GM23338 (cell line): ENCODE measurements around the gene VSIG4. TPM values are rescaled to one million over a fixed set of nuclear protein-coding genes. Genes with fewer than 3 reads are reported as not detected.

Source experiments
- ATAC-seq: fragments of 200-7000 bp; cut with Tn5 transposase; 3 replicates; pipeline ENCODE4 v1.9.1; 2020
- DNase-seq: peaks from one replicate; pipeline ENCODE4 v3.0.0-alpha.2; 2015; ENCODE audit warnings: low spot score
- H2AFZ ChIP-seq: fragments of 200-600 bp; sonication (generic); 2 replicates; pipeline ENCODE4 v1.8.0; 2016; ENCODE audit warnings: antibody characterized with exemption, mild to moderate bottlenecking, moderate library complexity
- H3F3A ChIP-seq: fragments of 200-600 bp; sonication (generic); replicated peaks from 2 replicates; pipeline ENCODE4 v1.8.0; 2017; ENCODE audit warnings: antibody characterized with exemption, mixed run types, low read depth
- H3K27ac ChIP-seq: fragments of 200-600 bp; sonication (generic); 2 replicates; pipeline ENCODE4 v1.6.1; 2016; ENCODE audit warnings: low read depth
- H3K27me3 ChIP-seq: fragments of 200-600 bp; sonication (generic); 2 replicates; pipeline ENCODE4 v1.8.0; 2016; ENCODE audit warnings: mild to moderate bottlenecking, mixed run types, moderate library complexity; ENCODE audit not compliant: insufficient read depth
- H3K36me3 ChIP-seq: fragments of 200-600 bp; sonication (generic); 2 replicates; pipeline ENCODE4 v1.8.0; 2016; ENCODE audit warnings: mild to moderate bottlenecking; ENCODE audit not compliant: insufficient read depth
- H3K4me1 ChIP-seq: fragments of 200-600 bp; sonication (generic); 2 replicates; pipeline ENCODE4 v1.8.0; 2016; ENCODE audit warnings: mild to moderate bottlenecking, moderate library complexity; ENCODE audit not compliant: insufficient read depth
- H3K4me2 ChIP-seq: fragments of 200-600 bp; sonication (generic); 2 replicates; pipeline ENCODE4 v1.7.1; 2017; ENCODE audit warnings: mixed run types
- H3K4me3 ChIP-seq: fragments of 200-600 bp; sonication (generic); 2 replicates; pipeline ENCODE4 v1.6.1; 2016; ENCODE audit warnings: mixed run types
- H3K79me2 ChIP-seq: fragments of 200-600 bp; sonication (generic); replicated peaks from 2 replicates; pipeline ENCODE4 v1.8.0; 2017; ENCODE audit warnings: mild to moderate bottlenecking; ENCODE audit not compliant: insufficient read depth
- H3K9me2 ChIP-seq: fragments of 200-600 bp; sonication (generic); 2 replicates; pipeline ENCODE4 v1.8.0; 2017; ENCODE audit not compliant: insufficient read depth
- H4K20me1 ChIP-seq: fragments of 200-600 bp; sonication (generic); replicated peaks from 2 replicates; pipeline ENCODE4 v1.8.0; 2017; ENCODE audit warnings: mild to moderate bottlenecking; ENCODE audit not compliant: insufficient read depth
- H3K27ac Mint-ChIP-seq: 2 replicates; pipeline ENCODE4 v1.8.0; 2020; ENCODE audit warnings: inconsistent platforms, mild to moderate bottlenecking, moderate library complexity, mixed read lengths
- H3K27me3 Mint-ChIP-seq: 3 replicates; pipeline ENCODE4 v1.8.0; 2022; ENCODE audit warnings: low read depth, mild to moderate bottlenecking, moderate library complexity, mixed read lengths, inconsistent platforms; ENCODE audit not compliant: insufficient read depth, poor library complexity
- H3K36me3 Mint-ChIP-seq: 3 replicates; pipeline ENCODE4 v1.8.0; 2021; ENCODE audit warnings: low read depth, mild to moderate bottlenecking, inconsistent platforms, moderate library complexity, mixed read lengths
- H3K4me1 Mint-ChIP-seq: 3 replicates; pipeline ENCODE4 v1.8.0; 2020; ENCODE audit warnings: mild to moderate bottlenecking, inconsistent platforms, mixed read lengths
- H3K4me3 Mint-ChIP-seq: 3 replicates; pipeline ENCODE4 v1.8.0; 2021; ENCODE audit warnings: moderate library complexity, mild to moderate bottlenecking, inconsistent platforms, mixed read lengths
- H3K9me3 Mint-ChIP-seq: 3 replicates; pipeline ENCODE4 v1.8.0; 2020; ENCODE audit warnings: moderate library complexity, mild to moderate bottlenecking, inconsistent platforms, mixed read lengths
- CREB1 ChIP-seq: fragments of 250-450 bp; sonication (Bioruptor Pico); IDR thresholded peaks from 2 replicates; pipeline ENCODE4 v1.5.0; 2020; ENCODE audit warnings: low read depth, mild to moderate bottlenecking, moderate library complexity
- CTCF ChIP-seq, 2 experiments: fragments of 200-600 bp in 1 of 2; sonication (generic) in 1 of 2; conservative IDR thresholded peaks; 2 replicates each; pipeline versions ENCODE4 v1.5.1 to v1.6.1; 2016 to 2017; ENCODE audit warnings: antibody characterized with exemption in 2 of 2, low read depth in 2 of 2, mild to moderate bottlenecking in 2 of 2, moderate library complexity in 1 of 2
- EZH2 ChIP-seq: fragments of 200-600 bp; sonication (generic); IDR thresholded peaks from one replicate; pipeline ENCODE4 v1.8.0; 2017; ENCODE audit warnings: antibody characterized with exemption, mild to moderate bottlenecking, low read depth; ENCODE audit not compliant: unreplicated experiment
- EZH2phosphoT487 ChIP-seq: fragments of 200-600 bp; sonication (generic); IDR thresholded peaks from one replicate; pipeline ENCODE4 v1.8.1; 2018; ENCODE audit warnings: antibody characterized with exemption; ENCODE audit not compliant: unreplicated experiment
- JUNB ChIP-seq: IDR thresholded peaks from one replicate; pipeline ENCODE4 v1.6.1; 2016; ENCODE audit warnings: antibody characterized with exemption; ENCODE audit not compliant: unreplicated experiment
- NANOG ChIP-seq: IDR thresholded peaks from 2 replicates; pipeline ENCODE4 v1.6.1; 2016; ENCODE audit warnings: antibody characterized with exemption, borderline replicate concordance
- POLR2AphosphoS5 ChIP-seq: IDR thresholded peaks from 2 replicates; pipeline ENCODE4 v1.6.1; 2016; ENCODE audit warnings: antibody characterized with exemption, low read depth
- REST ChIP-seq: IDR thresholded peaks from one replicate; pipeline ENCODE4 v1.6.1; 2018; ENCODE audit warnings: antibody characterized with exemption; ENCODE audit not compliant: unreplicated experiment
- STAT1 ChIP-seq: IDR thresholded peaks from one replicate; pipeline ENCODE4 v1.6.1; 2016; ENCODE audit warnings: antibody characterized with exemption; ENCODE audit not compliant: unreplicated experiment
- ZNF114 ChIP-seq: fragments of 250-450 bp; sonication (Bioruptor Pico); IDR thresholded peaks from 2 replicates; pipeline ENCODE4 v1.5.0; 2020; ENCODE audit warnings: mild to moderate bottlenecking, moderate library complexity
- ZNF331 ChIP-seq: fragments of 250-450 bp; sonication (Bioruptor Pico); IDR thresholded peaks from 2 replicates; pipeline ENCODE4 v1.5.0; 2020; ENCODE audit warnings: low read depth, mild to moderate bottlenecking, moderate library complexity
- polyA plus RNA-seq: library from polyadenylated mRNA; unstranded; fragments of >200 nt; fragmentation: Nextera tagmentation; extraction: Ambion mirVana; gene quantifications from 2 replicates; pipeline ENCODE4 v1.2.1, GENCODE V29; 2016
- total RNA-seq: library from RNA; depleted of rRNA; stranded (reverse); fragments of >200 nt; shearing (Covaris generic); gene quantifications from 2 replicates; pipeline ENCODE4 v1.2.3, GENCODE V29; 2014
- TF ChIP-seq, protein P1 (sequence below): IDR thresholded peaks from 2 replicates; pipeline ENCODE4 v1.6.1; 2016; ENCODE audit warnings: antibody characterized with exemption
- TF ChIP-seq, protein P2 (sequence below): fragments of 250-450 bp; sonication (Bioruptor Pico); IDR thresholded peaks from 2 replicates; pipeline ENCODE4 v1.5.0; 2020; ENCODE audit warnings: mild to moderate bottlenecking, moderate library complexity

VSIG4 gene
- total and polyA plus RNA-seq, 2 experiments from 2014 or later: not detected

GRCh38 chrX:66071126-66071525 lies 31.2 kb upstream of the VSIG4 start:
- H3K27ac ChIP-seq: no peak overlapping the region
- no peaks in the 10 kb centered on the region for H3F3A ChIP-seq
- no peak overlapping the region for H3K27ac Mint-ChIP-seq

More at GRCh38 chrX:66071126-66071525, 31.2 kb upstream of the VSIG4 start:
- Mint-ChIP-seq H3K27me3 (peaks cover 2% of the 10 kb centered on the region), H3K9me3 (peaks cover 9% of the 10 kb centered on the region; the same call in 1 of the 3 replicates), H3K4me3 (no peak overlapping the region), H3K4me1 (no peaks in the 10 kb centered on the region), H3K36me3 (no peaks in the 10 kb centered on the region)
- Histone ChIP-seq H3K79me2 (no peaks in the 10 kb centered on the region), H2AFZ (no peak overlapping the region), H3K36me3 (no peaks in the 10 kb centered on the region), H3K4me2 (no peak overlapping the region), H3K4me1 (no peaks in the 10 kb centered on the region), H3K4me3 (no peak overlapping the region), H4K20me1 (no peaks in the 10 kb centered on the region), H3K27me3 (no peaks in the 10 kb centered on the region), H3K9me2 (no peaks in the 10 kb centered on the region)
- no peak for ATAC-seq
- no peak for TF ChIP-seq STAT1
- no peak for TF ChIP-seq CTCF (conservative IDR thresholded peaks at IDR 0.05; ENCODE audit: low read depth in 2 of 2)
- no peak for TF ChIP-seq JUNB
- TF ChIP-seq EZH2: no peak
- no peak for TF ChIP-seq EZH2phosphoT487
- TF ChIP-seq, protein P1, sequence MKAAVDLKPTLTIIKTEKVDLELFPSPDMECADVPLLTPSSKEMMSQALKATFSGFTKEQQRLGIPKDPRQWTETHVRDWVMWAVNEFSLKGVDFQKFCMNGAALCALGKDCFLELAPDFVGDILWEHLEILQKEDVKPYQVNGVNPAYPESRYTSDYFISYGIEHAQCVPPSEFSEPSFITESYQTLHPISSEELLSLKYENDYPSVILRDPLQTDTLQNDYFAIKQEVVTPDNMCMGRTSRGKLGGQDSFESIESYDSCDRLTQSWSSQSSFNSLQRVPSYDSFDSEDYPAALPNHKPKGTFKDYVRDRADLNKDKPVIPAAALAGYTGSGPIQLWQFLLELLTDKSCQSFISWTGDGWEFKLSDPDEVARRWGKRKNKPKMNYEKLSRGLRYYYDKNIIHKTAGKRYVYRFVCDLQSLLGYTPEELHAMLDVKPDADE: no peak
- no peak for TF ChIP-seq ZNF331 (CRISPR knock-in tag)
- no peak for TF ChIP-seq POLR2AphosphoS5
- TF ChIP-seq, protein P2, sequence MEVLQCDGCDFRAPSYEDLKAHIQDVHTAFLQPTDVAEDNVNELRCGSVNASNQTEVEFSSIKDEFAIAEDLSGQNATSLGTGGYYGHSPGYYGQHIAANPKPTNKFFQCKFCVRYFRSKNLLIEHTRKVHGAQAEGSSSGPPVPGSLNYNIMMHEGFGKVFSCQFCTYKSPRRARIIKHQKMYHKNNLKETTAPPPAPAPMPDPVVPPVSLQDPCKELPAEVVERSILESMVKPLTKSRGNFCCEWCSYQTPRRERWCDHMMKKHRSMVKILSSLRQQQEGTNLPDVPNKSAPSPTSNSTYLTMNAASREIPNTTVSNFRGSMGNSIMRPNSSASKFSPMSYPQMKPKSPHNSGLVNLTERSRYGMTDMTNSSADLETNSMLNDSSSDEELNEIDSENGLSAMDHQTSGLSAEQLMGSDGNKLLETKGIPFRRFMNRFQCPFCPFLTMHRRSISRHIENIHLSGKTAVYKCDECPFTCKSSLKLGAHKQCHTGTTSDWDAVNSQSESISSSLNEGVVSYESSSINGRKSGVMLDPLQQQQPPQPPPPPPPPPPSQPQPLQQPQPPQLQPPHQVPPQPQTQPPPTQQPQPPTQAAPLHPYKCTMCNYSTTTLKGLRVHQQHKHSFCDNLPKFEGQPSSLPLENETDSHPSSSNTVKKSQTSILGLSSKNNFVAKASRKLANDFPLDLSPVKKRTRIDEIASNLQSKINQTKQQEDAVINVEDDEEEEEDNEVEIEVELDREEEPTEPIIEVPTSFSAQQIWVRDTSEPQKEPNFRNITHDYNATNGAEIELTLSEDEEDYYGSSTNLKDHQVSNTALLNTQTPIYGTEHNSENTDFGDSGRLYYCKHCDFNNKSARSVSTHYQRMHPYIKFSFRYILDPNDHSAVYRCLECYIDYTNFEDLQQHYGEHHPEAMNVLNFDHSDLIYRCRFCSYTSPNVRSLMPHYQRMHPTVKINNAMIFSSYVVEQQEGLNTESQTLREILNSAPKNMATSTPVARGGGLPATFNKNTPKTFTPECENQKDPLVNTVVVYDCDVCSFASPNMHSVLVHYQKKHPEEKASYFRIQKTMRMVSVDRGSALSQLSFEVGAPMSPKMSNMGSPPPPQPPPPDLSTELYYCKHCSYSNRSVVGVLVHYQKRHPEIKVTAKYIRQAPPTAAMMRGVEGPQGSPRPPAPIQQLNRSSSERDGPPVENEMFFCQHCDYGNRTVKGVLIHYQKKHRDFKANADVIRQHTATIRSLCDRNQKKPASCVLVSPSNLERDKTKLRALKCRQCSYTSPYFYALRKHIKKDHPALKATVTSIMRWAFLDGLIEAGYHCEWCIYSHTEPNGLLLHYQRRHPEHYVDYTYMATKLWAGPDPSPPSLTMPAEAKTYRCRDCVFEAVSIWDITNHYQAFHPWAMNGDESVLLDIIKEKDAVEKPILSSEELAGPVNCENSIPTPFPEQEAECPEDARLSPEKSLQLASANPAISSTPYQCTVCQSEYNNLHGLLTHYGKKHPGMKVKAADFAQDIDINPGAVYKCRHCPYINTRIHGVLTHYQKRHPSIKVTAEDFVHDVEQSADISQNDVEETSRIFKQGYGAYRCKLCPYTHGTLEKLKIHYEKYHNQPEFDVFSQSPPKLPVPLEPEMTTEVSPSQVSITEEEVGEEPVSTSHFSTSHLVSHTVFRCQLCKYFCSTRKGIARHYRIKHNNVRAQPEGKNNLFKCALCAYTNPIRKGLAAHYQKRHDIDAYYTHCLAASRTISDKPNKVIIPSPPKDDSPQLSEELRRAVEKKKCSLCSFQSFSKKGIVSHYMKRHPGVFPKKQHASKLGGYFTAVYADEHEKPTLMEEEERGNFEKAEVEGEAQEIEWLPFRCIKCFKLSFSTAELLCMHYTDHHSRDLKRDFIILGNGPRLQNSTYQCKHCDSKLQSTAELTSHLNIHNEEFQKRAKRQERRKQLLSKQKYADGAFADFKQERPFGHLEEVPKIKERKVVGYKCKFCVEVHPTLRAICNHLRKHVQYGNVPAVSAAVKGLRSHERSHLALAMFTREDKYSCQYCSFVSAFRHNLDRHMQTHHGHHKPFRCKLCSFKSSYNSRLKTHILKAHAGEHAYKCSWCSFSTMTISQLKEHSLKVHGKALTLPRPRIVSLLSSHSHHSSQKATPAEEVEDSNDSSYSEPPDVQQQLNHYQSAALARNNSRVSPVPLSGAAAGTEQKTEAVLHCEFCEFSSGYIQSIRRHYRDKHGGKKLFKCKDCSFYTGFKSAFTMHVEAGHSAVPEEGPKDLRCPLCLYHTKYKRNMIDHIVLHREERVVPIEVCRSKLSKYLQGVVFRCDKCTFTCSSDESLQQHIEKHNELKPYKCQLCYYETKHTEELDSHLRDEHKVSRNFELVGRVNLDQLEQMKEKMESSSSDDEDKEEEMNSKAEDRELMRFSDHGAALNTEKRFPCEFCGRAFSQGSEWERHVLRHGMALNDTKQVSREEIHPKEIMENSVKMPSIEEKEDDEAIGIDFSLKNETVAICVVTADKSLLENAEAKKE (CRISPR knock-in tag): no peak
- no peak for TF ChIP-seq ZNF114
- no peak for TF ChIP-seq REST
- TF ChIP-seq NANOG: no peak
- TF ChIP-seq CREB1 (CRISPR knock-in tag): no peak
- no peak for DNase-seq
